Heart left ventricle (tissue), 16 donors: Measurements from ENCODE around the gene OSM. TPM values are rescaled to one million over a fixed set of nuclear protein-coding genes. Genes with fewer than 3 reads are reported as not detected.
A peak's percentile ranks its signal among the peaks of the same experiment; 100 is the strongest.
"Not testable (repeated sequence)": the region's sequence is repeated elsewhere in the genome, so short reads cannot be mapped to it uniquely, and the experiment has no call there.

Experiments
- ATAC-seq, 4 donors: fragments of 200-7000 bp; cut with Tn5 transposase; one replicate each; pipeline ENCODE4 v1.9.1; 2020 to 2022; ENCODE audit warnings: moderate library complexity in 4 of 4, mild to moderate bottlenecking in 3 of 4, moderate number of reproducible peaks in 1 of 4
- DNase-seq, 5 donors: peaks; one replicate each; pipeline ENCODE4 v3.0.0-alpha.2; 2020
- H3K27ac ChIP-seq, 12 donors: fragments of 200-600 bp; sonication (generic) in 4 of 12; one replicate each; pipeline versions ENCODE4 v1.5.0 to v1.8.0; 2016 to 2022; ENCODE audit warnings: mild to moderate bottlenecking in 2 of 12
- H3K27me3 ChIP-seq, 9 donors: fragments of 200-600 bp; sonication (generic) in 2 of 9; one replicate each; pipeline versions ENCODE4 v1.5.1 to v1.8.0; 2016 to 2022; ENCODE audit warnings: mild to moderate bottlenecking in 3 of 9
- H3K36me3 ChIP-seq, 9 donors: fragments of 200-600 bp; sonication (generic) in 2 of 9; one replicate each; pipeline versions ENCODE4 v1.5.0 to v1.8.0; 2018 to 2022; ENCODE audit warnings: mild to moderate bottlenecking in 2 of 9
- H3K4me1 ChIP-seq, 12 donors: fragments of 200-600 bp; sonication (generic) in 4 of 12; one replicate each; pipeline versions ENCODE4 v1.5.0 to v1.8.0; 2016 to 2022; ENCODE audit warnings: mild to moderate bottlenecking in 3 of 12
- H3K4me3 ChIP-seq, 12 donors: fragments of 200-600 bp; sonication (generic) in 4 of 12; one replicate each; pipeline versions ENCODE4 v1.5.0 to v1.8.0; 2017 to 2022; ENCODE audit warnings: mild to moderate bottlenecking in 9 of 12, moderate library complexity in 4 of 12
- H3K9me3 ChIP-seq, 12 donors: fragments of 200-600 bp; sonication (generic) in 4 of 12; one replicate each; pipeline versions ENCODE4 v1.5.0 to v1.8.0; 2016 to 2022; ENCODE audit warnings: mild to moderate bottlenecking in 1 of 12
- POLR2A ChIP-seq, 2 donors: fragments of 450-650 bp; IDR thresholded peaks; one replicate each; pipeline ENCODE4 v1.6.1; 2017; ENCODE audit warnings: antibody characterized with exemption in 2 of 2, mild to moderate bottlenecking in 2 of 2, moderate library complexity in 2 of 2
- WGBS, 4 donors: extraction: QIAGEN DNeasy Blood & Tissue Kit in 2 of 4; methylation state at CpG; one replicate each; pipeline versions ENCODE4 v1.1.5 to v1.1.7; 2013 to 2018; 5-methylcytosine and 5-hydroxymethylcytosine counted together
- intact Hi-C, 10 donors: fragments of 100-400 bp; cut with DNase I; formaldehyde crosslinking; loops; one replicate each; pipeline versions ENCODE4 v1.11.1 to v1.14.2; 2022
- polyA plus RNA-seq, 2 donors: library from polyadenylated mRNA; stranded (reverse); fragments of 200-250 nt; gene quantifications; one replicate each; pipeline ENCODE4 v1.2.3, GENCODE V29; 2013
- total RNA-seq, 9 donors: library from RNA; depleted of rRNA in 2 of 9; stranded (reverse); fragments of >200 nt in 2 of 9; fragmentation: NEBNext Ultra II Directional in 3 of 9; extraction: Animal tissue kit (Norgen Biotek cat#: 25700) in 3 of 9; gene quantifications; one replicate each; pipeline versions ENCODE4 v1.1.0 to v1.2.4, GENCODE V29; 2016 to 2023
- TF ChIP-seq, protein P1 (sequence below), 12 donors: fragments of 200-600 bp; sonication (generic) in 4 of 12; IDR thresholded peaks; one replicate each; pipeline versions ENCODE4 v1.5.0 to v1.8.0; 2018 to 2022; ENCODE audit warnings: antibody characterized with exemption in 12 of 12, mild to moderate bottlenecking in 5 of 12
- donor health status: ischemic (EF 13 %, LVEDD 7.1; RV severe dilation, severe dysfunction).
- donor health status: healthy with polysubstance abuse.
- donor health status: DM: no; HTN: yes; CAD: no.
- donor health status: DM: no; HTN: no; CAD: no.
- donor health status: ischemic (EF 25% LVEDD 6.9; RV normal size, moderate dysfunction).
- donor health status: ischemic (EF 25% LVEDD 5.7; RV mildly dilated, moderate dysfunction).
- donor health status: healthy.
- donor health status: DM: yes; HTN: yes; CAD: no.
- donor health status: ischemic (EF 35%, LVEDD 5.7; RV mildly dilated, moderate dysfunction).
- donor health status: nonischemic (EF 11% LVEDD 7.7; RV severe dilation, severe dysfunction).
- donor health status: DM: yes; HTN: yes; CAD: no.
- donor health status: PGD.
- donor health status: ischemic (EF 29% LVEDD 5.4; RV normal size, mild dysfunction).
- donor health status: nonischemic (EF 23%, LVEDD 6.1; RV moderate dilation, normal function).

OSM gene
- total and polyA plus RNA-seq, 11 donors, result 0.17 to 5.0 (median 0.27) TPM; not detected in 2

GRCh38 chr22:30235687-30236170 lies 30.9 kb downstream of the OSM start:
- Histone ChIP-seq H3K36me3 (no peaks in the 10 kb centered on the region), H3K9me3 (no peaks in the 10 kb centered on the region), H3K4me3 (no peak overlapping the region), H3K27ac (no peak overlapping the region), H3K27me3 (peaks cover 0 to 35% (median 11%) of the 10 kb centered on the region in 9 donors), H3K4me1 (no peaks in the 10 kb centered on the region)
- intact Hi-C loops, result loop anchor here in 1 of 10 donors (2.0 kb wide), 1 partner anchor 47 kb away; no protein-coding TSS in a partner anchor
- 44 to 60% (median 49%) methylated on average over 10 of the region's 10 CpGs for WGBS, 4 donors
- TF ChIP-seq, protein P1, sequence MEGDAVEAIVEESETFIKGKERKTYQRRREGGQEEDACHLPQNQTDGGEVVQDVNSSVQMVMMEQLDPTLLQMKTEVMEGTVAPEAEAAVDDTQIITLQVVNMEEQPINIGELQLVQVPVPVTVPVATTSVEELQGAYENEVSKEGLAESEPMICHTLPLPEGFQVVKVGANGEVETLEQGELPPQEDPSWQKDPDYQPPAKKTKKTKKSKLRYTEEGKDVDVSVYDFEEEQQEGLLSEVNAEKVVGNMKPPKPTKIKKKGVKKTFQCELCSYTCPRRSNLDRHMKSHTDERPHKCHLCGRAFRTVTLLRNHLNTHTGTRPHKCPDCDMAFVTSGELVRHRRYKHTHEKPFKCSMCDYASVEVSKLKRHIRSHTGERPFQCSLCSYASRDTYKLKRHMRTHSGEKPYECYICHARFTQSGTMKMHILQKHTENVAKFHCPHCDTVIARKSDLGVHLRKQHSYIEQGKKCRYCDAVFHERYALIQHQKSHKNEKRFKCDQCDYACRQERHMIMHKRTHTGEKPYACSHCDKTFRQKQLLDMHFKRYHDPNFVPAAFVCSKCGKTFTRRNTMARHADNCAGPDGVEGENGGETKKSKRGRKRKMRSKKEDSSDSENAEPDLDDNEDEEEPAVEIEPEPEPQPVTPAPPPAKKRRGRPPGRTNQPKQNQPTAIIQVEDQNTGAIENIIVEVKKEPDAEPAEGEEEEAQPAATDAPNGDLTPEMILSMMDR (IDR thresholded peaks at IDR 0.05), result no peak
- no peak for TF ChIP-seq POLR2A (IDR thresholded peaks at IDR 0.05)
- DNase-seq (no peak), ATAC-seq (peak in 2 of 4 donors; percentile 27 to 37)

GRCh38 chr22:30234786-30235470 lies 31.7 kb downstream of the OSM start:
- DNase-seq (no peak), ATAC-seq (no peak)
- no peak for TF ChIP-seq POLR2A (IDR thresholded peaks at IDR 0.05)
- TF ChIP-seq, protein P1 (IDR thresholded peaks at IDR 0.05), result no peak
- 55 to 74% (median 72%) methylated on average over 7 of the region's 7 CpGs for WGBS, 4 donors
- no peak overlapping the region for H3K27ac ChIP-seq
- H3K4me3 ChIP-seq, result no peak overlapping the region
- H3K9me3 ChIP-seq, result no peaks in the 10 kb centered on the region
- intact Hi-C loops, result loop anchor here in 1 of 10 donors (2.0 kb wide), 1 partner anchor 48 kb away; no protein-coding TSS in a partner anchor
- no peaks in the 10 kb centered on the region for H3K4me1 ChIP-seq
- H3K36me3 ChIP-seq, result no peaks in the 10 kb centered on the region
- peaks cover 0 to 35% (median 11%) of the 10 kb centered on the region in 9 donors for H3K27me3 ChIP-seq

DNA sequence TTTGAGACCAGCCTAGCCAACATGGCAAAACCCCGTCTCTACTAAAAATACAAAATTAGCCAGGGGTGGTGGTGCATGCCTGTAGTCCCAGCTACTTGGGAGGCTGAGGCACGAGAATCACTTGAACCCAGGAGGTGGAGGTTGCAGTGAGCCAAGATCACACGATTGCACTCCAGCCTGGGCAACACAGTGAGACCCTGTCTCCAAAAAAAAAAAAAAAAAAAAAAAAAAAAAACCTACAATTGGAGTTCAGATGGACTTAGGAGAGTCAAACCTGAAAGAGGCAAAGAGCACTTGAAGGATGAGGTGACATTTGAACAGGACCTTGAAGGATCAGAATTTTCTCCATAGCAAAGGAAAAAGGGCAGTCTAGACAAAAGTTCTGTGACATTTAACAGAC lies 32.3 kb downstream of the OSM start:
- peaks cover 0 to 42% (median 11%) of the 10 kb centered on the region in 9 donors for H3K27me3 ChIP-seq
- intact Hi-C loops, result loop anchor here in 1 of 10 donors (2.0 kb wide), 1 partner anchor 48 kb away; no protein-coding TSS in a partner anchor
- H3K9me3 ChIP-seq, H3K27ac ChIP-seq, H3K36me3 ChIP-seq, DNase-seq, H3K4me3 ChIP-seq, H3K4me1 ChIP-seq, ATAC-seq: not testable (repeated sequence)
- 85 to 95% (median 88%) methylated on average over 3 of the region's 3 CpGs for WGBS, 4 donors

- no peaks in the 10 kb centered on the region for H3K9me3 ChIP-seq
- peaks cover 4 to 47% (median 11%) of the 10 kb centered on the region in 9 donors for H3K27me3 ChIP-seq
- ATAC-seq (no peak), DNase-seq (no peak)
- TF ChIP-seq, protein P1 (IDR thresholded peaks at IDR 0.05), result no peak
- no peak for TF ChIP-seq POLR2A (IDR thresholded peaks at IDR 0.05)
- H3K27ac ChIP-seq, result no peak overlapping the region
- intact Hi-C loops, result no loop called here
- H3K36me3 ChIP-seq, result no peaks in the 10 kb centered on the region
- H3K4me1 ChIP-seq, result no peaks in the 10 kb centered on the region
- WGBS, 4 donors, result 86 to 94% (median 90%) methylated on average over 6 of the region's 6 CpGs
- H3K4me3 ChIP-seq, result no peak overlapping the region
These were observed 33.1 kb downstream of the OSM start for GRCh38 chr22:30233582-30233981.
